Esophagus squamous epithelium (tissue), 5 donors: ENCODE measurements around the gene CWC22. TPM values are rescaled to one million over a fixed set of nuclear protein-coding genes. Genes with fewer than 3 reads are reported as not detected.
A peak's percentile ranks its signal among the peaks of the same experiment; 100 is the strongest.
"Not testable (repeated sequence)": the region's sequence is repeated elsewhere in the genome, so short reads cannot be mapped to it uniquely, and the experiment has no call there.

Experiments
- DNase-seq: peaks from one replicate; lab custom pipeline; 2025; lab: John Stamatoyannopoulos, UW
- H3K27ac ChIP-seq, 4 donors: fragments of 200-600 bp; sonication (generic); one replicate each; pipeline ENCODE4 v1.5.1; 2016 to 2019; ENCODE audit warnings: mild to moderate bottlenecking in 1 of 4
- H3K27me3 ChIP-seq, 4 donors: fragments of 200-600 bp; sonication (generic); 1 replicate in 3 of 4; 2 replicates in 1 of 4; pipeline versions ENCODE4 v1.5.1 to v1.6.0; 2017 to 2021; ENCODE audit warnings: antibody characterized with exemption in 1 of 4
- H3K36me3 ChIP-seq, 3 donors: fragments of 200-600 bp; sonication (generic); one replicate each; pipeline ENCODE4 v1.5.1; 2016 to 2019
- H3K4me1 ChIP-seq, 3 donors: fragments of 200-600 bp; sonication (generic); one replicate each; pipeline ENCODE4 v1.5.1; 2017 to 2019
- H3K4me3 ChIP-seq, 4 donors: fragments of 200-600 bp; sonication (generic); 1 replicate in 3 of 4; 2 replicates in 1 of 4; pipeline ENCODE4 v1.5.1; 2016 to 2019; ENCODE audit warnings: mild to moderate bottlenecking in 2 of 4, moderate library complexity in 1 of 4
- H3K9me3 ChIP-seq, 3 donors: fragments of 200-600 bp; sonication (generic); one replicate each; pipeline ENCODE4 v1.5.1; 2016 to 2019
- CTCF ChIP-seq, 6 experiments: fragments of 450-650 bp in 4 of 6; fragments of 200-600 bp in 2 of 6; sonication (generic) in 2 of 6; IDR thresholded peaks; one replicate each; pipeline ENCODE4 v1.5.1; 2016 to 2019; ENCODE audit warnings: antibody characterized with exemption in 6 of 6, mild to moderate bottlenecking in 4 of 6, moderate library complexity in 4 of 6
- POLR2A ChIP-seq, 4 donors: fragments of 450-650 bp; IDR thresholded peaks; one replicate each; pipeline ENCODE4 v1.6.1; 2017; ENCODE audit warnings: antibody characterized with exemption in 4 of 4, mild to moderate bottlenecking in 4 of 4, moderate library complexity in 3 of 4
- WGBS, 2 donors: methylation state at CpG; one replicate each; pipeline ENCODE4 v1.1.5; 2018; 5-methylcytosine and 5-hydroxymethylcytosine counted together
- intact Hi-C: fragments of 100-400 bp; cut with DNase I; formaldehyde crosslinking; loops from one replicate; pipeline ENCODE4 v1.15.0; 2022
- total RNA-seq, 4 donors: library from RNA; depleted of rRNA; stranded (reverse); fragments of >200 nt; gene quantifications; one replicate each; pipeline ENCODE4 v1.1.0, GENCODE V29; 2016
- donor health status: DM: yes; HTN: yes; CAD: no.

The CWC22 gene
- total RNA-seq, 4 donors from 2014 or later = 11.2 to 24.4 (median 17.7) TPM

DNA sequence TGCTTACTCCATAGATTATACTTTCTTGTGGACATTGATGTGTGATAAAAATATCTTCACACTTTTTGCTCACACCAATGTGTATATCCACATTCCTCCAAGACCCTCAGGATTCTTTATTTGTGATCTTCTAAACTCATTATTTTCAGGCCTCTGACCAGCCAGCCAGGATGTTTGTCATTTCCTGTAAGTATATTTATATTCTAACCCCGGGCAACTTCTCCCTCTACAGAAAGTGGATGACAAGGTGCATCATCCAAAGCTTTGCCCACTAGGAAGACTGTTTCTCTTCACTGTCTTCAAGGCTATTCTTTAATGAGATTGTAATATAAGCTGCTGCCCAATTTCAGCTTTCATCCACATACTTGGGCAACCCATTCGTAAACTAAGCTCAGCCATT is 3.6 kb upstream of the CWC22 start:
- TF ChIP-seq POLR2A (IDR thresholded peaks at IDR 0.05) (no peak), CTCF (IDR thresholded peaks at IDR 0.05) (no peak)
- DNase-seq = no peak
- intact Hi-C loops = no loop called here

DNA sequence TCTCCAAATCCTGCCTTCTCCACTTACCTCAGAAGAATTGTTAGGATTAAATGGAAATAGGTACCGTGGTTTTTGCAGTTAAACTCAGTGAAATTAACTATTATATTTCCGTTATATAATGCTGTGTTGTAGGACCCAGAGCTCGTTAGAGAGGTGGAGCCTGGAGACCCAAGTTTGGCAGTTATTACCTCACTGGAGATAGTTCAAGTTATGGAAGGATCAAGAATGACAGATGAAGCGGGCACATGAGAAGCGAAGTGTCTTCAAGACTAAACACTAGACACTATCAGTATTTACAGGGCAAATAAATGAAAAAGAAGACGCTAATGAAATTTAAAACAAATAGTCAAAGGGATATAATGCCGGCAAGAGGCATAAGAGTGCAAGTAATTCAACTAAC is 866 bp downstream of the CWC22 start:
- Histone ChIP-seq H3K9me3 (no peaks in the 10 kb centered on the region), H3K4me1 (peaks cover 11 to 46% (median 13%) of the 10 kb centered on the region in 3 donors), H3K27ac (peak overlapping the region in 3 of 4 donors; percentile 92 to 96 (median 94)), H3K36me3 (no peaks in the 10 kb centered on the region), H3K4me3 (peak overlapping the region; percentile 72 to 90 (median 81)), H3K27me3 (no peaks in the 10 kb centered on the region)
- WGBS, 2 donors = 8 to 11% methylated on average over 7 of the region's 7 CpGs
- DNase-seq = no peak
- intact Hi-C loops = no loop called here
- TF ChIP-seq CTCF (IDR thresholded peaks at IDR 0.05) (no peak), POLR2A (IDR thresholded peaks at IDR 0.05) (no peak)

More for the DNA sequence above, 3.6 kb upstream of the CWC22 start:
- Histone ChIP-seq H3K27ac (no peak overlapping the region), H3K36me3 (no peaks in the 10 kb centered on the region), H3K9me3 (no peaks in the 10 kb centered on the region), H3K27me3 (no peaks in the 10 kb centered on the region), H3K4me3 (no peak overlapping the region), H3K4me1 (peaks cover 5 to 8% (median 6%) of the 10 kb centered on the region in 3 donors)
- 47 to 58% methylated on average over 2 of the region's 2 CpGs for WGBS, 2 donors

GRCh38 chr2:180005465-180005864 is 1.6 kb downstream of the CWC22 start:
- H3K27me3 ChIP-seq, intact Hi-C loops, H3K36me3 ChIP-seq, H3K9me3 ChIP-seq, DNase-seq, H3K27ac ChIP-seq: not testable (repeated sequence)
- Histone ChIP-seq H3K4me1 (peaks cover 11 to 46% (median 13%) of the 10 kb centered on the region in 3 donors), H3K4me3 (peak overlapping the region in 1 of 4 donors; percentile 82)
- 88 to 93% methylated on average over 7 of the region's 7 CpGs for WGBS, 2 donors

DNA sequence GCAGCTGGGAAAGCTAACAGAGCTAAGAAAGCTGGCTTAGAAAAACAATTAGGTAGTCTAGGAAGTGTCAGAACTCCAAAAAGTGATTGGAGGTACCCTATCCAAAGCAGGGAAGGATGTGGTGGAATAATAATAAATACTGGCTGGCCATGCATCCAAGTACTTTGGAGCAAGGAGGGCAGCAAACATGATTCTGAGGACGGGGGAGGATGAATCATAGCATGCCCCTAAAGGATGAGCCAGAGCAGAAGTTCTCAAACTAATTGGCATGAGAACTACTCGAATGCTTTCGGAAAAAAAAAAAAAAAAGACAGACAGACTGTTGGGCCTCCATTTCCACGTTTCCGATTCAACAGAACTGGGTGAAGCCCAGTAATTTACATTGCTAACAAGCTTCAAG is 2.4 kb downstream of the CWC22 start:
- Histone ChIP-seq H3K27me3 (no peaks in the 10 kb centered on the region), H3K4me1 (peaks cover 11 to 46% (median 13%) of the 10 kb centered on the region in 3 donors), H3K4me3 (no peak overlapping the region), H3K9me3 (no peaks in the 10 kb centered on the region), H3K36me3 (no peaks in the 10 kb centered on the region), H3K27ac (no peak overlapping the region)
- TF ChIP-seq CTCF (IDR thresholded peaks at IDR 0.05) (no peak), POLR2A (IDR thresholded peaks at IDR 0.05) (no peak)
- WGBS, 2 donors = 88 to 94% methylated on average over 5 of the region's 5 CpGs
- intact Hi-C loops = no loop called here
- no peak for DNase-seq

GRCh38 chr2:180003559-180003958 is 3.5 kb downstream of the CWC22 start:
- peak overlapping the region in 3 of 4 donors; percentile 16 to 51 (median 23) for H3K27ac ChIP-seq
- H3K4me1 ChIP-seq = peaks cover 11 to 46% (median 13%) of the 10 kb centered on the region in 3 donors
- no peaks in the 10 kb centered on the region for H3K9me3 ChIP-seq
- peaks cover 0 to 4% (median 0%) of the 10 kb centered on the region in 3 donors for H3K36me3 ChIP-seq
- no peaks in the 10 kb centered on the region for H3K27me3 ChIP-seq
- no peak for DNase-seq
- intact Hi-C loops = no loop called here
- no peak overlapping the region for H3K4me3 ChIP-seq
- TF ChIP-seq POLR2A (IDR thresholded peaks at IDR 0.05) (no peak), CTCF (IDR thresholded peaks at IDR 0.05) (no peak)
- 29 to 57% methylated on average over 2 of the region's 2 CpGs for WGBS, 2 donors

- intact Hi-C loops = no loop called here
- H3K27ac ChIP-seq = peak overlapping the region in 3 of 4 donors; percentile 16 to 51 (median 23)
- peaks cover 0 to 4% (median 0%) of the 10 kb centered on the region in 3 donors for H3K36me3 ChIP-seq
- no peak for DNase-seq
- no peak for TF ChIP-seq POLR2A (IDR thresholded peaks at IDR 0.05)
- TF ChIP-seq CTCF (IDR thresholded peaks at IDR 0.05) = no peak
- H3K4me3 ChIP-seq = no peak overlapping the region
- no peaks in the 10 kb centered on the region for H3K27me3 ChIP-seq
- no peaks in the 10 kb centered on the region for H3K9me3 ChIP-seq
- 86 to 100% methylated on average over 1 of the region's 1 CpG for WGBS, 2 donors
- peaks cover 11 to 46% (median 13%) of the 10 kb centered on the region in 3 donors for H3K4me1 ChIP-seq
Measured at GRCh38 chr2:180003073-180003472, 4.0 kb downstream of the CWC22 start.
